Caki2 (cell line): ENCODE data around the gene GPR34. TPM values are rescaled to one million over a fixed set of nuclear protein-coding genes. Genes with fewer than 3 reads are reported as not detected.
"Not testable (repeated sequence)": the region's sequence is repeated elsewhere in the genome, so short reads cannot be mapped to it uniquely, and the experiment has no call there.

Source experiments
- DNase-seq: peaks from one replicate; pipeline ENCODE4 v3.0.0-alpha.2; 2015; ENCODE audit warnings: low read depth
- in situ Hi-C: cut with HindIII; loops from 2 replicates; pipeline ENCODE4 v1.10.0; 2016; ENCODE audit warnings: low sequenced_read_pairs, low pct_unique_long_range_greater_than_20kb, mixed read lengths
- total RNA-seq: library from RNA; depleted of rRNA; stranded (reverse); fragments of >200 nt; shearing (Covaris generic); gene quantifications from 2 replicates; pipeline ENCODE4 v1.2.3, GENCODE V29; 2014; ENCODE audit warnings: low replicate concordance

GPR34 gene
- total RNA-seq, 1 experiment from 2014 or later: not detected

DNA sequence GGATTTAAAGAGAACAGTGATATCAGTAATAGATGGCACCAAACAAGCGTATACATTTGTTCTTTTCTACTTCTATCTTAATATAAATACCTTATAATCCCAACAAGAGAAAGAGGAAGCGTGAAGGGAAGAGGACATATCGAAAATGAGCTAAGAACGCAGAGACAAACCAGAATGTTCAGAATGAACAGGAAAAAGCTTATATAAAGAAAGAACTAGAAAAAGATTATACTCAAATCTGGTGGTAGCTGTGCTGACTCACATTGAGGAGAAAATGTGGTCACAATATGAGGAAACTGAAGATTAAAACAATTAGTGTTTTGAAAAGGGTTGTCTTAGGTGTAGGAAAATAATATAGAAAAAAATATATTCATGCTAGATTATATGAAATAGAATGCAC lies 2.0 kb upstream of the GPR34 start:
- in situ Hi-C loops: no loop called here
- no peak for DNase-seq

DNA sequence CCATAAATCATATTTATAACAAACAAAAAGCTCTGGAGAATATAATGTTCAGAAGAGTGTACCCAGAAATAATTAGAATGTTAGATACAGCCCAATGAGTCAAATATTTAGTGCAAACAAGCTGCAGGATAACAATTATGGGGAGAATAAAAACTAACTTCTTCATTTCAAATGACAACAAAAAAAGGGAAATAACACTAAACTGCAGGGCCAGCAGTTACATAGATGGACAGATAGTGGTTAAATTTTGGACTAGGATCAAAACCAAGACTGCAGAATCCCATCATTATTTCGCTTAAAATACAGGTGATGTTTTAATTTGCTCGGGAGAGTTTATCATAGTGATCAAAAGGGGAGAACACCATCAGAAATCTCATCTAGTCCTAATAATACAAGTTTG lies 617 bp upstream of the GPR34 start:
- DNase-seq: no peak
- in situ Hi-C loops: no loop called here

DNA sequence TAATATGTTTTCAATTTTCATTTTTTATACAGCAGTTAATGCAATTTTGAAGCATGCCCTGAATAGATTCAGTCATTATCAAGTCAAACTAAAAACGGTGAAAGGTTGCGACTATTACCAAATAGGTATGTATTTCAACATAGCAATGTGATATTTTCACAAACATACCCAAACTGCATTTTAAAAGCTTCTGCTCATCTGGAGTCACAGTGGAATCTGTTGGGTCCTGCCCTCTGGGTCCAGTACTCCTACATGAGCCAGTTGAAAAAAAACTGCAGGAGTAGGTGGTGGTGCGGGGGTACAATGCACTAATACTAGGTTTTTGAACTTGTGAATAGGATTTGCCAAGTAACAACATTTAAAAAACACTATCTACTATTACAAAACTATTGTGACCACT lies 938 bp downstream of the GPR34 start:
- no peak for DNase-seq
- in situ Hi-C loops: no loop called here

DNA sequence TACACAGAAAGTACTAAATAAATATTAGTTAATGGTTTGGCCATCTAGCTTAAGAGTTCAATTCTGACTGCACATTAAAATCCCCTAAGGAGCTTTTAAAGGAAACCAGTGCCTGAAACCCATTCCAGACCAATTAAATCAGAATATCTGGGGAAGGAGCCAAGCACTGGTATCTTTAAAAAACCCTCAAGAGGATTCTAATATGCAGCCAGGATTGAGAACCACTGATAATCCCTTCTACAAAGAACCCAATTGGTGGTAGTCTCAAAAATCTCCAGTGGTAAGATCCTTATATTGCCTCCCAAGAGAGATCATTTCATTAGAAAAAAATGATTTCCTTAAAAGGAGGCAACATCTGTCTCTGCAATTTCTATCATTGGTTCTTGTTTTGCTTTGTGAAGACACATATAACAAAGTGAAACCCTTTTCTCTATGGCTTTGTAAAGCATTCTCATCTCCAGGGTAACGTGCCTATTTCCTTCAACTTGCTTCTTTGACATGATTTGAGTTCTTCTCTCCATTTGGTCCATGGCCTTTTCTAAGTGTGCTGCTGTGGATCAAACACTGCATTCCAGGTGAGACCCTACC lies 3.5 kb downstream of the GPR34 start:
- in situ Hi-C loops: no loop called here
- DNase-seq: no peak

DNA sequence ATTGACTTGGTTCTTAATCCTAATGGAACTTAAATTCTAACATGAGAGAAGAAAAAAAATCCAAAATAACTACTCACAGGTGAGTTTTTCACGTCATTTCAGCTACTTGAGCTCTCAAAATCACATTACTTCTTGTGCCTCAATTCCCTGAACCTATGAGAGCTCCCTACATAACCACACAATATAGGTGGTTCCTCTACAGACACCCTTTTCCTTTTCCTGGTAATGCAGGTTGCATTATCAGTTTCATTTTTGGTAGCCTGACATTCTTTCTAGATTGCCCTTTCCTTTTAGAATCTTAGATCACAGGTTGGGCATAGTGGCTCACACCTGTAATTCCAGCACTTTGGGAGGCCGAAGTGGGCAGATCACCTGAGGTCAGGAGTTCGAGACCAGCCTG lies 4.3 kb downstream of the GPR34 start:
- DNase-seq: no peak
- in situ Hi-C loops: no loop called here

DNA sequence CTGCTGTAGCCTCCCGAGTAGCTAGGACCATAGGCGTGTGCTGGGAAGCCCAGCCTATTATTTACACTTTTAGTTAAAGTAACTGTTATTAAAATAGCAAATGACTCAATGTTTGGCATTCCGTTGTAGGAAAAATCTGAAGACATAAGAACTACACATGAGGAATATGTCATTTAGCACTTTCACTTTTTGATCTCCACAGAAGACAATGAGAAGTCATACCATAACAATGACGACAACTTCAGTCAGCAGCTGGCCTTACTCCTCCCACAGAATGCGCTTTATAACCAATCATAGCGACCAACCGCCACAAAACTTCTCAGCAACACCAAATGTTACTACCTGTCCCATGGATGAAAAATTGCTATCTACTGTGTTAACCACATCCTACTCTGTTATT lies 6.7 kb downstream of the GPR34 start:
- in situ Hi-C loops: no loop called here
- DNase-seq: no peak

DNA sequence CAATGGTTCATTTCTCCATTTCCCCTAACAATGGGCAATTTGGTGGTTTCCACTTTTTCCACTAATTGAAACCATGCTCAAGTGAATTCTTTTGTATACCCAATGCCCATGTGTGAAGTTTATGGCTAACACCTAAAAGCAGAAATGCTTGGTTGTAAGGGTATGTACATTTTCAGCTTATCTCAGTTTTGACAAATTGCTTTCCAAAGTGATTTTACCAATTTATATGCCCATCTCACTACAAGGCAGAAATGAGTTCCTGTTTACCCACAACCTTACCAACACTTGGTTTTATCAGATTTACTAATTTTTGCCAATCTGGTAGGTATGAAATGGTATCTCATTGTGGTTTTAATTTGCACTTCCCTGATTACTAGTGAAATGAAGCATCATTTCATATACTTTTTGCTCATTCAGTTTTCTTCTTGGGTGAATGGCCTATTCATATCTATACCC lies 14.8 kb downstream of the GPR34 start:
- DNase-seq: no peak
- in situ Hi-C loops: no loop called here

DNA sequence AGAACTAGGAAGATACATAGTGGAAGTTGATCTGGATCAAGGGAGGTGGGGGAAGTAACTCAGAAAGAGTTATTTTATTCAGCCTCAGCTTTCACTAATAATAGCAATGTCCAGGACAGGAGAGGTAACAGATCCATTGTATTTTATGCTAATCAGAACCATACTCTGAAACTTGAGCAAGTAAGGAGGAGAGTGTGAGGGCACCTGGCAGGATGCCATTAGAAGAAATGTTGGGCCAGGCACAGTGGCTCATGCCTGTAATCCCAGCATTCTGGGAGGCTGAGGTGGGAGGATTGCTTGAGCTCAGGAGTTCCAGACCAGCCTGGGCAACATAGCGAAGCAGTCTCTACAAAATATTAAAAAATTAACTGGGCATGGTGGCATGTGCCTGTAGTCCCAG lies 16.3 kb downstream of the GPR34 start:
- no peak for DNase-seq
- in situ Hi-C loops: no loop called here

DNA sequence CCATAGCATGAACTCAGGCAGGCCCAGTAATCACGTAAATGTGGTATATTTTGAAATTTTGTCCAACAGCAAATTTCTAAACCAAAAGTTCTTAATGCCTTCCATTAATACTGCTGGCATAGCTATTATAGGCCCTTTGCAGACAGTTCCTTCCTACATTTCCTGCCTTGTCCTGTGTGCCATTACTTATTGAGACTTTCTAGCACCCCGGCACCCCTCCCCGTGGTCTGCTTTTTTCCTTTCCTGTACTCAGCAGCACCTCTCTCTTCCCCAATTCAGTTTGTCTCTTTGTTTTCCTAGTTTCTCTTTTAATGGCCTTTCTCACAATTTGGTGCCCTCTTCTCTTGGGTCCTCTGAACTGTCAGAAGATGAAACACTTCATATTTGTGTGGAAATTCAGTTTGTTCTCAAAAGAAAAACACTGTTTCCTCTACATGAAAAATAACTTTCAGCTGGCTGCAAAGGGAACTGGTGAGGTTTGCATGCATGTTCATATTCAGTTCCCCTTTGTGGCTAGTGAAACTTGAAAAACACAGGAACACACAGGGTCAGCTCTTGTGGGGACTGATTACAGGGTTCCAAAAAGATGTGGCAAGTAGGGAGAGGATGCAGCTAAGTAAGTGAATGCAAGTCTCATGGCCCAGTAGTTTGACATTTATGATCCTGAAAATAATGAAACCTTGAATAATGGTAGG lies 17.1 kb downstream of the GPR34 start:
- DNase-seq: no peak
- in situ Hi-C loops: no loop called here

DNA sequence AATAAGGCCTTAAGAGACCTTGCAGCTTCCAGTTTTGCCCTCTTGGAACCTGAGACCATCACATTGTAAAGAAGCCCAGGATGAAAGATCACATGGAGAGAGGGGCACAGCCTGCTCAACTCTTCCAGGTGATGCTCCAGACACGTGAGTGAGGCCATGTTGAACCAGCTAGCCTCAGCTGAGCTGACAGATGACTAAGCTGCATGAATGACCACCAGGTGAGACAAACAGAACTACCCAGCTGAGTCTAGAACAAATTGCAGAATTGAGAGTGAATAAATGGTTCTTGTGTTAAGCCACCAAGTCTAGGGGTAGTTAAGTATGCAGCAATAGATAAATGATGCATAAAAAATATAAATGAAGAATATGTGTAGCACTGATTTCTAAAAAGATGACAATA lies 18.4 kb downstream of the GPR34 start:
- in situ Hi-C loops: no loop called here

DNA sequence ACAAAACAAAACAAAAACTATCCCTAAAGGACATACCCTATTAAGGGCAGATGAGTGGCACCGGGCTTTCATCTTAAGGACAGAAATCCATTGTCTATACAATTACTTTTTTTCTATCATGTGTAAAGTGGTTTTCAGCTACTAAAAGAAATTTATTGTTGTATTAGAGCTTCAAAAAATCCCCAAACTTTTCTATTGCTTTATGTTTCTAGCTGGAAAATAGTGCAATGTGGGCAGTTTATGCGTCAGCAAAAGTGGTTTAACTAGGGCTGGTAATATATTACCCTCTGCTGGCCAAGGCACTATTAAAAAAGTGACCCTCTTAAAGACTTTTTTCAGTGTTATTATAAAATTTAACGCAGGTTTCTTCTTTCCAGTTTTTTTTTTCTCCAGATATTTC lies 19.7 kb downstream of the GPR34 start:
- DNase-seq: no peak
- in situ Hi-C loops: no loop called here

More for the DNA sequence above, 18.4 kb downstream of the GPR34 start:
- no peak for DNase-seq

DNA sequence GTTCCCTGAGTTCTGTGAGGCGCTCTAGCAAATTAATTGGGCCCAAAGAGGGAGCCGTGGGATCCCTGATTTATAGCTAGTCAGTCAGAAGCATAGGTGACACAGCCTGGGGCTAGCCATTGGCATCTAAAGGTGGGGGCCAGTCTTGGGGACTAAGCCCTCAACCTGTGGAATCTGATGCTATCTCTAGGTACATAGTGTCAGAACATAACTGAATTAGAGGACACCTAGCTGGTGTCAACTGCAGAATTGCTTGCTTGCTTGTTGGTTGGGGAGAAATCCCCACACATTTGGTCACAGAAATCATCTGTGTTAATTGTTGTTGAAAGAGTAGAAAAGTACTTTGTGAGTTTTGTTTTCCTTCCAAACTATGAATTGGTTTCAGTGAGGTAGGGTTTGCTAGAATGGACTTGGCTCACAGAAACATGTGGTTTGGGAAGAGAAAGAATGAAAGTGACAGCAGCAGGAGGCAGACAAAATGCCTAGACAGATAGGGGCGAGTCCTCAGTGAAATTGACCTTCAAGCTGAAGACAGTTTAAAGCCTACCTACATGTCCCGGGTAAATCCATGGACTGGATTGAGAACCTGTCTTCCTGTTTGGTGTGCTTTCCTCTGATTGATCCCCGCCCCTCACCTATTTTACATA lies 22.4 kb downstream of the GPR34 start:
- no peak for DNase-seq
- in situ Hi-C loops: no loop called here

DNA sequence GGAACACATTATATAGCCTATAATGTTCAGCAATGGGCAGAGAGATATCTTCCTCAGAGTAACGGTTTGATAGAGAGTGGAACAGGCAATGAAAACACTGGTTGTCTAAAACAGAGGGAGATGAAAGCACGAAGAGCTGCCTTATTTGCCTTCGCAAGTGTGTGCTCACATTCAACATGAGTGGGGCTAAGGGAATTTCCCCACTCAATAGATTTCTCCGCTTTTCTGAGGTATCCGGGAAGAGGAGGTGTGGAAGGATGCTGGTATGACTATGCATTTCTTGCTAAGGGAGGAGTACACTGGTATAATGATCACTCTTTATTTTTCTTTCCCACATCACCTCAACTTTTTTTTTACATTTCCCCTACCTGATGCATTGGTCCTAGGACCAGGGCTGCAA lies 27.4 kb downstream of the GPR34 start:
- no peak for DNase-seq
- in situ Hi-C loops: no loop called here

DNA sequence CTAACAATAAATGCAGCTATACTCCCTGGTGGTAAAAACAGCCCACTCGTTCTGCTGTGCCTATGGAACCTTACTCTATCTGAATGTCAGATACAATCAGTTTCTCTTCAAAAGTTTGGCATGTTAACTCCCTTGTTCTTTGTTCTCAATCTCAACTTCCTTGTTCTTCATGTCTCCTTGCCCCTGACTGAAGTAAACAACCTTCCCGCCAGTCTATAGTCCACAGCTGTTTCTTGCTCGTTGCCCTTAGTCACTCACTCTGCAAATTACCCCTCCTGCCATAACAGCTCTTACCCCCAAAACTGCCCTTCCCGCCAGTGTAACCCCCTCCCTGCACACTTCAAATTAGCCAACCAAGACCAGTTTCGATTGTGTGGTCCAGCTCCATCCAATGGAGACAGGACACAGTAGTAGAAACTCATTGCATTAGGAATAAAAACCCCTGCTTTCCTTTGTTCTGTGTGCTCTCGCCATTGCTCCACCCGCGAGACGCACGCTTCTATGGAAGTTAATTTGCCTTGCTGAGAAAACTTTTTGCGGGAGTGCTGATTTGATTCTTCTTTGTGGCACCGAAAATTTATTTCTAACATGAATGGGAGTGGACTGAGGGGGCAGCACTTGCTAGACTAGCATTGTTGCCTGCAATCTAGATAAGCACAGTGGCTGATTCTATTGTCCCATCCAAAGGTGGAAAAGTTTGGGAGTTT lies 28.1 kb downstream of the GPR34 start:
- in situ Hi-C loops: no loop called here
- no peak for DNase-seq

DNA sequence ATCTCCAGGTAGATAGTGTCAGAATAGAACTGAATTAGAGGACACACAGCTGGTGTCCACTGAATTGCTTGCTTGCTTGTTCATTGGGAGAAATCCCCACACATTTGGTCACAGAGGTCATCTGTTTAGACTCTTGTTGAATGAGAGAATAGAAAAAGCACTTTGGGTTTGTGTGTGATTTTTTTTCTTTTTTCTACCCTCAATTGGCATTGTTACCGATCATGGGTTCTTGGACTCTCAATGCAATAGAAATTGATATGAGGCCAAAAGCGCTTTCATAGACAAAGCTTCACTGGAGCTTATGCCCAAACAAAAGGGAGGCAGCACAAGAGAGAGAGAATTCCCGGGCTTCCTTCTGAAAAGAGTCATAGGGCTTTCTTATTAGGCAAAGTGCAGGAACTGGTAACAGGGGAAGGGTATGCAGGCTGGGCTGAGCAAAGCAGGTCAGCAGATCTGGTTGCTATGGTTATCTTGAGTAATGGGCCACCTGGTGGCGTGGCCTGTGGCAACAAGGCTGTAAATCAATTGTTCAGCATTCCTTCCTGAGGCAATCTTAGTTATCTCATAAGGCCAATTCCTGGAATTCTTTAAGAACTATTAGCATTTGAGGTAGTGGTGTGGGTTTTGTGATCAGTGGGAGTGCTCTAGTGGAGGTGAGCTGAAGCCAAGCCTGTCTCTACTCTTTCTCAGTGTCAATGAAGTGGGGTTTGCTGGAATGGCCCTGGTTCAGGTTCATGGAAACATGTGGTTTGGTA lies 29.9 kb downstream of the GPR34 start:
- peak; percentile 18 for DNase-seq
- in situ Hi-C loops: no loop called here

DNA sequence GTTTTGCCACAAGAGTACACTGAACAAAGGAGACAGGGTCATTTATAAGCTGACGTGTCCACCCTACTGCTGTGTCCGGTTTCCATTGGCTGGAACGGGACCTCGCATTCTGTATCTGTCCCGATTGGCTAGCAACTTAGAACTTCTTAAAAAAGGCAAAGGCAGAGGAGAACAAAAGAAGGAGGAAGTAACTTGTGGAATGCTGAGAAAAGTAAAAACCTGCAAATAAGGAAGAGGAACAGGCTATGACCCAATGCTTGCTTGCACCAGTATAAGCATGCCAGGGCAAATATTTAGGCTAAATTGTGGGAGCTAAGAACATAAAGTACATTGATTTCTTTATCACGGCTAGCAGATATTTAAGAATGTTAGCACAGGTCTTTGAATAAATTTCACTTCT lies 30.8 kb downstream of the GPR34 start:
- in situ Hi-C loops: not testable (repeated sequence)

DNA sequence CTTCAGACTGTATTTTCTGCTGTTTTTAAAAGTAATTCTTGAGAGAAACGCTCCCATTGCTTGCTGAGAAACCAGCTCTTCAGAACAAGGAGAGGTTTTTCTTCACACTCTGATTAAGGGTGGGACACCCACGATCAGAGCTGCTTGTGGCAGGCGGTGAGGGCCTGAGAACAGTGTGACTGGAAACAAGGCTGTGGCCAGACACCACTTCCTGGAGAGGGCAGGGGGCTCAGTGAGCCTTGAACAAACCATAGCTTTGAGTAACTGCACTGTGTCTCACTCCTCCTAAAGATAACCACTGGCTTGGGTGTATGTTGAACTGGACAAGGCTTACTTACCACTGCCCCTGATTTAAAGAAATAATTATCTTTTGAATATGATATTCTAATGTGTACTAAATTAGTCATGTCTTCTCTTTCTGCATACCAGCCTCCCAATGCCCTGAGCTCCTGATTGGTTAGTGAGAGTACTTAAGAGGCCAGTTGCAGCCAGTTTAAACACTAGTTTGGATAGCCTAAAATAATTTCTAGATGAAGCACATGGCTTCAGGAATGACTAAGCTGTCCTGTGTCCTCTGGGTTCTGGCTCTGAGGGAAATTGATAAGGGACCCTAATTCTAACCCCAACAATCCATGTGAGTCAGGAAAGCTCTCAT lies 31.5 kb downstream of the GPR34 start:
- in situ Hi-C loops: no loop called here
- DNase-seq: no peak

More for the DNA sequence above, 30.8 kb downstream of the GPR34 start:
- DNase-seq: not testable (repeated sequence)

DNA sequence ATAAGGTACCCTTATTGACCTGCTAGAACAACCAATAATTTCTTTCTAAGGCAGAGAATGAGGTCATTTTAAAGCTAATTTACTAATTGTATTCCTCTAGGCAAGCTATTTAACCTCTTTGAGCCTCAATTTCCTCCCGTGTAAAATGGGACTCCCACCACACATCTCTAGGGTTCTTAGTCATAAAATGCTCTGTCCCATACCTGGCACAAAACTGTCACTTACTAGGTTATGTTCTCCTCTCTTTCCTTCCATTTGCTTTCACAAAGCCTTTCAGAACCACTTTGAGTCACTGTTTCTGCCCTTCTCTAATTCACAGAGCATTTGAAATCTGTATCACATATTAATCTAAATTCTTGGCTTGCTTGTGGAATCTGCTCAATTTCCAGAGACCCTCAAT lies 32.8 kb downstream of the GPR34 start:
- in situ Hi-C loops: no loop called here
- DNase-seq: no peak
